Hepatocyte (in vitro differentiated cells): ENCODE results near the gene TP53I13. TPM values are rescaled to one million over a fixed set of nuclear protein-coding genes. Genes with fewer than 3 reads are reported as not detected.
A peak's percentile ranks its signal among the peaks of the same experiment; 100 is the strongest.

Experiments
- DNase-seq: peaks from one replicate; pipeline ENCODE4 v3.0.0-alpha.2; 2016; ENCODE audit warnings: low spot score
- H2AFZ ChIP-seq: fragments of 200-600 bp; sonication (generic); 2 replicates; pipeline ENCODE4 v1.6.0; 2016; ENCODE audit warnings: antibody characterized with exemption, mild to moderate bottlenecking
- H3K27ac ChIP-seq: fragments of 200-600 bp; sonication (generic); 2 replicates; pipeline ENCODE4 v1.5.1; 2016; ENCODE audit warnings: mild to moderate bottlenecking
- H3K27me3 ChIP-seq: fragments of 200-600 bp; sonication (generic); 2 replicates; pipeline ENCODE4 v1.6.1; 2016
- H3K36me3 ChIP-seq: fragments of 200-600 bp; sonication (generic); replicated peaks from 2 replicates; pipeline ENCODE4 v1.5.1; 2016; ENCODE audit warnings: low read depth; ENCODE audit not compliant: insufficient read depth
- H3K4me1 ChIP-seq: fragments of 200-600 bp; sonication (generic); 2 replicates; pipeline ENCODE4 v1.5.1; 2016; ENCODE audit warnings: mild to moderate bottlenecking, moderate library complexity; ENCODE audit not compliant: insufficient read depth
- H3K4me2 ChIP-seq: fragments of 200-600 bp; sonication (generic); 2 replicates; pipeline ENCODE4 v1.6.0; 2016
- H3K4me3 ChIP-seq: fragments of 200-600 bp; sonication (generic); 2 replicates; pipeline ENCODE4 v1.5.1; 2016; ENCODE audit warnings: mild to moderate bottlenecking
- H3K79me2 ChIP-seq: fragments of 200-600 bp; sonication (generic); 2 replicates; pipeline ENCODE4 v1.6.0; 2017; ENCODE audit warnings: mild to moderate bottlenecking
- H3K9me2 ChIP-seq: fragments of 200-600 bp; sonication (generic); replicated peaks from 2 replicates; pipeline ENCODE4 v1.6.0; 2017; ENCODE audit warnings: mild to moderate bottlenecking; ENCODE audit not compliant: insufficient read depth
- H3K9me3 ChIP-seq: fragments of 200-600 bp; sonication (generic); 2 replicates; pipeline ENCODE4 v1.5.1; 2016; ENCODE audit warnings: low read depth, mild to moderate bottlenecking
- H4K20me1 ChIP-seq: fragments of 200-600 bp; sonication (generic); 2 replicates; pipeline ENCODE4 v1.6.0; 2016; ENCODE audit warnings: mild to moderate bottlenecking; ENCODE audit not compliant: insufficient read depth, poor library complexity, severe bottlenecking
- CTCF ChIP-seq: fragments of 200-600 bp; sonication (generic); IDR thresholded peaks from 2 replicates; pipeline ENCODE4 v1.5.1; 2016; ENCODE audit warnings: antibody characterized with exemption, mild to moderate bottlenecking; ENCODE audit not compliant: poor library complexity
- EZH2 ChIP-seq: fragments of 200-600 bp; sonication (generic); IDR thresholded peaks from 2 replicates; pipeline ENCODE4 v1.6.1; 2016; ENCODE audit warnings: antibody characterized with exemption, mild to moderate bottlenecking, borderline replicate concordance
- EZH2phosphoT487 ChIP-seq: fragments of 200-600 bp; sonication (generic); IDR thresholded peaks from one replicate; pipeline ENCODE4 v1.6.1; 2018; ENCODE audit warnings: antibody characterized with exemption, mild to moderate bottlenecking, low read depth, moderate library complexity; ENCODE audit not compliant: unreplicated experiment, severe bottlenecking
- WGBS: methylation state at CpG from one replicate; pipeline ENCODE4 v1.1.6; 2016; ENCODE audit warnings: low lambda C conversion rate; ENCODE audit errors: missing lambda C conversion rate; 5-methylcytosine and 5-hydroxymethylcytosine counted together
- polyA plus RNA-seq: library from polyadenylated mRNA; unstranded; fragments of >200 nt; fragmentation: Nextera tagmentation; extraction: Ambion mirVana; gene quantifications from 2 replicates; pipeline ENCODE4 v1.2.1, GENCODE V29; 2016
- total RNA-seq: library from RNA; depleted of rRNA; stranded (reverse); fragments of >200 nt; gene quantifications from 2 replicates; pipeline ENCODE4 v1.2.3, GENCODE V29; 2014

Gene TP53I13
- total RNA-seq (43.4 and 52.9 TPM in 2 replicates), polyA plus RNA-seq (92.9 and 94.2 TPM in 2 replicates)

- no peaks in the 10 kb centered on the region for H3K9me3 ChIP-seq
- H3K36me3 ChIP-seq: no peaks in the 10 kb centered on the region
- H3K27ac ChIP-seq: peak within 1 kb of the TSS; percentile 95
- 1% methylated on average over 49 of the region's 85 CpGs for WGBS
- TF ChIP-seq EZH2phosphoT487: no peak
- TF ChIP-seq EZH2: no peak
- TF ChIP-seq CTCF: peak; percentile 1
- H3K27me3 ChIP-seq: no peaks in the 10 kb centered on the region
- peak within 1 kb of the TSS; percentile 90 for H3K4me3 ChIP-seq
- peak within 1 kb of the TSS; percentile 89 for H2AFZ ChIP-seq
- H4K20me1 ChIP-seq: no peaks in the 10 kb centered on the region
- H3K4me2 ChIP-seq: peak within 1 kb of the TSS; percentile 95
- H3K9me2 ChIP-seq: no peaks in the 10 kb centered on the region
- peaks cover 38% of the 10 kb centered on the region for H3K4me1 ChIP-seq
- peaks cover 32% of the 10 kb centered on the region for H3K79me2 ChIP-seq
- DNase-seq: peak; percentile 94
These were observed at the start of gene TP53I13 for GRCh38 chr17:29568331-29569244. Gene TP53I13 (plus strand): TSS chr17:29568701. CDS start chr17:29568759, 58 bp downstream.

GRCh38 chr17:29524692-29525091 is 43.8 kb upstream of the TP53I13 start:
- WGBS: 97% methylated on average over 3 of the region's 3 CpGs
- no peak for TF ChIP-seq EZH2
- TF ChIP-seq CTCF: no peak
- TF ChIP-seq EZH2phosphoT487: no peak
- H4K20me1 ChIP-seq: no peaks in the 10 kb centered on the region
- H3K4me2 ChIP-seq: no peak overlapping the region
- no peaks in the 10 kb centered on the region for H3K9me2 ChIP-seq
- H3K36me3 ChIP-seq: no peaks in the 10 kb centered on the region
- DNase-seq: no peak
- no peaks in the 10 kb centered on the region for H3K9me3 ChIP-seq
- H3K27ac ChIP-seq: no peak overlapping the region
- no peak overlapping the region for H3K4me3 ChIP-seq
- H3K4me1 ChIP-seq: no peaks in the 10 kb centered on the region
- no peaks in the 10 kb centered on the region for H3K27me3 ChIP-seq
- H2AFZ ChIP-seq: no peak overlapping the region
- peaks cover 4% of the 10 kb centered on the region for H3K79me2 ChIP-seq

GRCh38 chr17:29526322-29526721 is 42.2 kb upstream of the TP53I13 start:
- WGBS: 97% methylated on average over 3 of the region's 3 CpGs
- peaks cover 6% of the 10 kb centered on the region for H3K79me2 ChIP-seq
- H3K4me1 ChIP-seq: no peaks in the 10 kb centered on the region
- H3K27me3 ChIP-seq: no peaks in the 10 kb centered on the region
- H4K20me1 ChIP-seq: no peaks in the 10 kb centered on the region
- H2AFZ ChIP-seq: no peak overlapping the region
- no peak for DNase-seq
- no peaks in the 10 kb centered on the region for H3K9me2 ChIP-seq
- TF ChIP-seq EZH2 (no peak), CTCF (no peak), EZH2phosphoT487 (no peak)
- H3K4me3 ChIP-seq: no peak overlapping the region
- no peak overlapping the region for H3K27ac ChIP-seq
- H3K4me2 ChIP-seq: no peak overlapping the region
- H3K36me3 ChIP-seq: no peaks in the 10 kb centered on the region
- no peaks in the 10 kb centered on the region for H3K9me3 ChIP-seq
